Activated naive CD4-positive, alpha-beta T cell treated with anti-CD3 and anti-CD28 coated beads, Interleukin-2, amount 50 U/mL, for 24 hours (primary cell): Measurements from ENCODE around the gene RPL41.
"Not testable (repeated sequence)": the region's sequence is repeated elsewhere in the genome, so short reads cannot be mapped to it uniquely, and the experiment has no call there.

Source experiments
- H3K27ac Mint-ChIP-seq: one replicate; pipeline ENCODE4 v1.8.0; 2021; ENCODE audit warnings: mild to moderate bottlenecking, mixed read lengths
- H3K27me3 Mint-ChIP-seq: one replicate; pipeline ENCODE4 v1.8.0; 2021; ENCODE audit warnings: mixed read lengths
- H3K36me3 Mint-ChIP-seq: one replicate; pipeline ENCODE4 v1.8.0; 2021; ENCODE audit warnings: mixed read lengths
- H3K4me1 Mint-ChIP-seq: one replicate; pipeline ENCODE4 v1.8.0; 2021; ENCODE audit warnings: mixed read lengths
- H3K4me3 Mint-ChIP-seq: one replicate; pipeline ENCODE4 v1.8.0; 2021; ENCODE audit warnings: mild to moderate bottlenecking, mixed read lengths
- H3K9me3 Mint-ChIP-seq: one replicate; pipeline ENCODE4 v1.8.0; 2021; ENCODE audit warnings: mixed read lengths

RPL41 gene

DNA sequence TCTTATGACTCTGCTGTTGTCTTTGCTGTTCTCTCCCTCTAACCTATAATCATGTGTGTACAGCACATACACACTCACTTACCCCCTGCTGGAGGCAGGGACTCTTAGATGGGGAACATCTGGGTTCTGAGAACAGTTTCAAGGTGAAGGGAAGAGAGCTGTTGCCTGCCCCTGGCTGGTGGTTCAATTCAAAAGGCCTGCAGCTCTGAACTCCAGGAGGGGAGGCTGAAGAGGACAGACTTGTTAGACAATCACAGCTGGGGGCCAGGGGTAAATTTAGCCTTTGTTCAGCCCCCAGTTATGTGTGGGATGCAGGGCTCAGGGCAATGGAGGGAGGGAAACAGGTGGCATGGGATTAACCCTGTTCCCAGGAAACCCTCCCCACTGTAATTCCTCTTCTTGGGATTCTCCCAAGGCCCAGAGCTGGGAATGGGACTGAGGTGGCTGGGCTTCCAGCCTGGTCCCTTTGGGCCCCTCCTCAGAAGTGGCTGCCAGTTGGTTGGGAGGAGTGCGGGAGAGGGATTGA is 37.9 kb downstream of the RPL41 start:
- Mint-ChIP-seq H3K4me1 (peaks cover 44% of the 10 kb centered on the region), H3K36me3 (peaks cover 5% of the 10 kb centered on the region), H3K4me3 (no peak overlapping the region), H3K9me3 (no peaks in the 10 kb centered on the region), H3K27me3 (no peaks in the 10 kb centered on the region), H3K27ac (no peak overlapping the region)

DNA sequence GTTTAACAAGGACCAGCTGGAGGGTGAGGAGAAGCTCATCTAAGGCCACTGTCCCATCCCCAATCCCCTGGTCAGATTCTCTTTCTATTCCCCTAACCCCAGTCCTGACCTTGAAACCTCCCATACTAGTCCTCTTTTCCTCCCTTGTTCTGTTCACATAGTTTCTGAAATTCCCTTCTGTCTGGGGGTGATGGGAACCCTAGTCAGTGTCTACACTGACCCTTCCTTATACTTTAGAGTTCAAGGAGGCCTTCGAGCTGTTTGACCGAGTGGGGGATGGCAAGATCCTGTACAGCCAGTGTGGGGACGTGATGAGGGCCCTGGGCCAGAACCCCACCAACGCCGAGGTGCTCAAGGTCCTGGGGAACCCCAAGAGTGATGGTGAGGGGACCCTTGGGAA is 38.4 kb downstream of the RPL41 start:
- Mint-ChIP-seq H3K27me3 (no peaks in the 10 kb centered on the region), H3K9me3 (no peaks in the 10 kb centered on the region), H3K4me1 (peaks cover 49% of the 10 kb centered on the region), H3K36me3 (peaks cover 5% of the 10 kb centered on the region), H3K27ac (no peak overlapping the region), H3K4me3 (no peak overlapping the region)

GRCh38 chr12:56155256-56155845 is 38.9 kb downstream of the RPL41 start:
- Mint-ChIP-seq H3K27ac (peak overlapping the region; percentile 59), H3K4me3 (peak overlapping the region; percentile 15), H3K36me3 (peaks cover 5% of the 10 kb centered on the region), H3K4me1 (peaks cover 50% of the 10 kb centered on the region), H3K27me3 (no peaks in the 10 kb centered on the region), H3K9me3 (no peaks in the 10 kb centered on the region)

- H3K36me3 Mint-ChIP-seq, H3K27ac Mint-ChIP-seq, H3K27me3 Mint-ChIP-seq, H3K9me3 Mint-ChIP-seq: not testable (repeated sequence)
- peak overlapping the region; percentile 91 for H3K4me3 Mint-ChIP-seq
- peaks cover 52% of the 10 kb centered on the region for H3K4me1 Mint-ChIP-seq
Observed at GRCh38 chr12:56156464-56157200, 40.2 kb downstream of the RPL41 start.

DNA sequence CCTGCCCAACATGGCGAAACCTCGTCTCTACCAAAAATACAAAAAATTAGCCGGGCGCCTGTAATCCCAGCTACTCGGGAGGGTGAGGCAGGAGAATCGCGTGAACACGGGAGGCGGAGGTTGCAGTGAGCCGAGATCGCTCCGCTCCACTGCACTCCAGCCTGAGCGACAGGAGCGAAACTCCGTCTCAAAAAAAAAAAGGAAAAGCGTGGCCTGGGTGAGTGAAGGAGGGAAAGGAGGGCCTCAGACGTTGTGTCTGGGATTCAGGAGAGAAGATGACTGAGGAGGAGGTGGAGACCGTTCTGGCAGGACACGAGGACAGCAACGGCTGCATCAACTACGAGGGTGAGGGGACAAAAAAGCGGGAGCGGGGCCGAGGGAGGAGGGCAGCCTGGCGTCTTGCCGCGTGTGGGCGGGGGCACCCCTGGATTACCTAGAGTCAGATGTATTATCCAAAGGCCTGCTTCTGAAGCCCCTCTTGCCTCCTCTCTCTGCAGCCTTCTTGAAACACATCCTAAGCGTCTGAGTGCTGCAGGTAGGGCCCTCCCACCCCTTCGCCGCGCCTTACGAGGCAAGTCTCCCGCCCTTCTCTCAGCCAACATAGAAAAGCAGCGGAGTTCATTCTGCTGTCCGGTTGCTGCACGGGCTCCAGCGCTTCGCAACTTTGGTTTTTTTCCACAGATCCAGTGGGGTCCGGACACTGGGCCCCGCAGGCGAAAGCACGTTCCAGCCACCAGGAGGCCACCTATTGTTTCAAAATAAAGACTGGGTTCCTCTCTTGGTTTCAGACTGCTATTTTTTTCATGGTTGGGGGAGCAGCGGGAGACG is 41.0 kb downstream of the RPL41 start:
- Mint-ChIP-seq H3K4me3 (peak overlapping the region; percentile 91), H3K27ac (peak overlapping the region; percentile 96), H3K36me3 (peaks cover 10% of the 10 kb centered on the region), H3K9me3 (no peaks in the 10 kb centered on the region), H3K27me3 (no peaks in the 10 kb centered on the region), H3K4me1 (peaks cover 50% of the 10 kb centered on the region)

- Mint-ChIP-seq H3K4me1 (peaks cover 46% of the 10 kb centered on the region), H3K27me3 (no peaks in the 10 kb centered on the region), H3K4me3 (peak within 1 kb of the TSS; percentile 91), H3K27ac (peak within 1 kb of the TSS; percentile 96), H3K9me3 (no peaks in the 10 kb centered on the region), H3K36me3 (peaks cover 11% of the 10 kb centered on the region)
Observed at GRCh38 chr12:56158029-56158925, 41.8 kb downstream of the RPL41 start, which contains the start of gene MYL6. MYL6 (plus strand) TSS chr12:56158359; CDS start chr12:56158402, 43 bp downstream.

- Mint-ChIP-seq H3K27ac (peak overlapping the region; percentile 87), H3K27me3 (no peaks in the 10 kb centered on the region), H3K9me3 (no peaks in the 10 kb centered on the region), H3K4me1 (peaks cover 44% of the 10 kb centered on the region), H3K4me3 (peak overlapping the region; percentile 91), H3K36me3 (peaks cover 11% of the 10 kb centered on the region)
Observed at GRCh38 chr12:56158926-56159461, 42.6 kb downstream of the RPL41 start.

GRCh38 chr12:56159482-56160192 is 43.2 kb downstream of the RPL41 start:
- Mint-ChIP-seq H3K36me3 (peaks cover 11% of the 10 kb centered on the region), H3K9me3 (no peaks in the 10 kb centered on the region), H3K4me1 (peaks cover 44% of the 10 kb centered on the region), H3K27me3 (no peaks in the 10 kb centered on the region), H3K4me3 (peak overlapping the region; percentile 91), H3K27ac (peak overlapping the region; percentile 87)

DNA sequence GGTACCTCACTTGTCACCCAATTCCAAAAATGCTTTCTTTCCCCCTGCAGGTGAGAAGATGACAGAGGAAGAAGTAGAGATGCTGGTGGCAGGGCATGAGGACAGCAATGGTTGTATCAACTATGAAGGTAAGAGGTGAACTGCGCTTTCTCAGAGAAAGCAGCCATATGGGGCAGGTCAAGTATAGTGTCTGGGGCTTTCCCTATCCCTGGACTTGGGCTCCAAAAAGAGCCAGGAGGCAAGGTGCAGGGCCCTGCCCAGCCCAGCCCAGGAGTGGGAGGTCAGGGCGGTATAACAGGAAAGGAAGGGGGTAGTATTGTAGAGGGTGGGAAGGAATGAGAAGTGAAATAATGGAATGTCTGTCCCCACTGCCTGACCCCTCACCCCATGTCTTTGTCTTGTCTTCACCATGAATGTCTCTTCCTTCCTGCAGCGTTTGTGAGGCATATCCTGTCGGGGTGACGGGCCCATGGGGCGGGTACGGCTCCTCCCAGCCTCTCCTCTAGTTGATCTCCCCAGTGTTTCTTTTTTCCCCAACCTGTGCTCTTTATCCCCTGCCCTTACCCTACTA is 43.8 kb downstream of the RPL41 start:
- Mint-ChIP-seq H3K27me3 (no peaks in the 10 kb centered on the region), H3K4me3 (peak overlapping the region; percentile 91), H3K27ac (peak overlapping the region; percentile 87), H3K36me3 (peaks cover 11% of the 10 kb centered on the region), H3K9me3 (no peaks in the 10 kb centered on the region), H3K4me1 (peaks cover 42% of the 10 kb centered on the region)

- peak overlapping the region; percentile 91 for H3K4me3 Mint-ChIP-seq
- H3K27ac Mint-ChIP-seq, result peak overlapping the region; percentile 87
- H3K36me3 Mint-ChIP-seq, result peaks cover 14% of the 10 kb centered on the region
- peaks cover 38% of the 10 kb centered on the region for H3K4me1 Mint-ChIP-seq
- H3K9me3 Mint-ChIP-seq, result no peaks in the 10 kb centered on the region
- H3K27me3 Mint-ChIP-seq, result no peaks in the 10 kb centered on the region
Observed at GRCh38 chr12:56160894-56161689, 44.7 kb downstream of the RPL41 start.

DNA sequence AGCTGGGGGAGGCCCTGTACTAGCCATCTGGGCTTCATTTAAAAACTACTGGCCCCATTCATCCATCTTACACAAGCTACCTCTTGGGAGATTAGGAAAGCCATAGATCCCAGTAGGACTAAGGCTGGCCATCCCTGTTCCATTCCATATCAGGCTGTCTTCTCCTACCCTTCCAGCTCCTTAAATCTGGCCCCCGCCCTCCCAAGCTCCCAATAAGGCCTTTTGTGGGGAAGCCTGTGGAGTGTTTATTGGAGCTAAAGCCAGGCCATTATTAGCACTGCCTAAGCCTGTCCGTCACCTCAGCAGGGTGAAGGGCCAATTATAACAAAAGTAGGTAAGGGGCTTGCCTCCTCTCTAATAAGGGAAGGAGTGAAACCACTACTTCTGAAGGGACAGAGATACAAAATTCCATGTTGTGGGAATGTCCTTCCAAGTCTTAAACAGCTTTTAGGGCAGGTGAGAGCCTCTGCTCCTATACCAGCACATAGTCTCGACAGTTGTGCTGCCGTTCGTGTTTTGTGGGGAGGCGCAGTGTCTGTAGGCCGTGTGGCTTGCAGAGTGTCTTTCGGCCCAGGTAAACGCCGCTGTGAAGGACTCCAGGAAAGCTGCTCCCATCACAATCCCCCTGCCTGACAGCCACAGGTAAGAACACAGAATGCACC is 45.4 kb downstream of the RPL41 start:
- Mint-ChIP-seq H3K4me1 (peaks cover 38% of the 10 kb centered on the region), H3K9me3 (no peaks in the 10 kb centered on the region), H3K27ac (peak overlapping the region; percentile 87), H3K27me3 (no peaks in the 10 kb centered on the region), H3K4me3 (peak overlapping the region; percentile 53), H3K36me3 (peaks cover 14% of the 10 kb centered on the region)

DNA sequence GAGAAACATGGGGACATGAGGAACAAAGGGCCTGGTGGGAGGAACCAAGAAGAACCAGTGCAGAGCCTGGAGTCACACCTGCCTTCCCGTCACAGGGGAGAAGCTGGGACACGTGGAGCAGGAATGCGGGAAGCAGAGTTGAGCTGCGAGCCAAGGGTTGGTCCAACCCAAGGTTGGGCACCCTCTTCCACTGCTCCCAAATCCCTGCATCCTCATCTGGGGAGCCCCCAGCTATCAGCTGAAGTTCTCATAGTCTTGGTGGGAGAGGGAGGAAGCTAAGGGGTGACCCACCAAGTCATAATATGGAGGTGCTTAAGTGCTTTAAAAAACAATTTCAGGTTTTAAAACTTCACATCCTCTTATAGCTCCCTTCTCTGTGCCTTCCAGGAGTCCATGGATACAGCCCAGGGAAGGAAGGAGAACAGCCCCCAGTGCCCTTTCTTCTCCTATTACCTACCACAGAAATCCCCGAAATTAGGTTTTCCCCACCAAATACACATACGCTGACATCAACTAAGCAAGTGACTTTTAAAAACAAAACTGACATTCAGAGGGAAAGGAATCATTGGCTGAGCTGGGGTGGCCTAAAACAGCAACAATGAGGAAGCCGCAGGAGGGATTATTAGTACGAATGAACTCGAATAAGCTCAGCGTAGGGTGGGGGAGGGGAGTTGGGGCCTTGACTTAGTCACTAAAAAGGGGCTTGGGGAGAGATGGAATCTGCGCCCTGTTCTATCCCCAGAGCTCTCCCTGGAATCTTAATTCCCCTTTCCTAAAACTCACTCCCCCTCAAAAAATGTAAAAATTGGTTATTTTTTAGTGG is 46.2 kb downstream of the RPL41 start:
- H3K9me3 Mint-ChIP-seq, result no peaks in the 10 kb centered on the region
- no peak overlapping the region for H3K4me3 Mint-ChIP-seq
- H3K27ac Mint-ChIP-seq, result peak overlapping the region; percentile 47
- H3K27me3 Mint-ChIP-seq, result no peaks in the 10 kb centered on the region
- H3K4me1 Mint-ChIP-seq, result peaks cover 30% of the 10 kb centered on the region
- H3K36me3 Mint-ChIP-seq, result peaks cover 14% of the 10 kb centered on the region
